ENCODE measurements around the gene BAZ2B.

BAZ2B gene

DNA sequence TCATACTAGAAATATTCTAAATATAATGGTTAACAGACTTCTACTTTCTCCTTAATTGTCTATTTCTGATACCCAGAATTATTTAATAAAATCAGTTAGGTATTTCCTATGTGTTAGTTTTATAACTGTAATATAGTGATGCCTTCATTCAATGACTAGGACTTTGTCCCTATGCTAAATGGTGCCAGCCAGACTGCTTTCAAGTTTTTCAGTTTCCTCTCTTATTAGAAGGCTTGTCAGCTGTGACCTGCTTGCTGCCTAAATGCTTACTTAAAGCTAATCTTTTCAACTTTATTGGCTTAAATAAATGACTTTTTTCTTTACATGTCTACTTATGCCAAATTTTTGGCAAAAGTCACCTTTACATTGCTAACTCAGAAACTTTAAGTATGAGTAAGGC lies 30.7 kb downstream of the BAZ2B start:
- TF ChIP-seq, protein P1, sequence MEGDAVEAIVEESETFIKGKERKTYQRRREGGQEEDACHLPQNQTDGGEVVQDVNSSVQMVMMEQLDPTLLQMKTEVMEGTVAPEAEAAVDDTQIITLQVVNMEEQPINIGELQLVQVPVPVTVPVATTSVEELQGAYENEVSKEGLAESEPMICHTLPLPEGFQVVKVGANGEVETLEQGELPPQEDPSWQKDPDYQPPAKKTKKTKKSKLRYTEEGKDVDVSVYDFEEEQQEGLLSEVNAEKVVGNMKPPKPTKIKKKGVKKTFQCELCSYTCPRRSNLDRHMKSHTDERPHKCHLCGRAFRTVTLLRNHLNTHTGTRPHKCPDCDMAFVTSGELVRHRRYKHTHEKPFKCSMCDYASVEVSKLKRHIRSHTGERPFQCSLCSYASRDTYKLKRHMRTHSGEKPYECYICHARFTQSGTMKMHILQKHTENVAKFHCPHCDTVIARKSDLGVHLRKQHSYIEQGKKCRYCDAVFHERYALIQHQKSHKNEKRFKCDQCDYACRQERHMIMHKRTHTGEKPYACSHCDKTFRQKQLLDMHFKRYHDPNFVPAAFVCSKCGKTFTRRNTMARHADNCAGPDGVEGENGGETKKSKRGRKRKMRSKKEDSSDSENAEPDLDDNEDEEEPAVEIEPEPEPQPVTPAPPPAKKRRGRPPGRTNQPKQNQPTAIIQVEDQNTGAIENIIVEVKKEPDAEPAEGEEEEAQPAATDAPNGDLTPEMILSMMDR (IDR thresholded peaks at IDR 0.05; ENCODE audit: control insufficient read depth, insufficient read depth, low read depth, low read length, missing control alignments), result no peak
- H3K4me3 ChIP-seq (ENCODE audit: control insufficient read depth, low read depth, low read length), result no peak overlapping the region
- no peak for DNase-seq (ENCODE audit: low read depth)

DNA sequence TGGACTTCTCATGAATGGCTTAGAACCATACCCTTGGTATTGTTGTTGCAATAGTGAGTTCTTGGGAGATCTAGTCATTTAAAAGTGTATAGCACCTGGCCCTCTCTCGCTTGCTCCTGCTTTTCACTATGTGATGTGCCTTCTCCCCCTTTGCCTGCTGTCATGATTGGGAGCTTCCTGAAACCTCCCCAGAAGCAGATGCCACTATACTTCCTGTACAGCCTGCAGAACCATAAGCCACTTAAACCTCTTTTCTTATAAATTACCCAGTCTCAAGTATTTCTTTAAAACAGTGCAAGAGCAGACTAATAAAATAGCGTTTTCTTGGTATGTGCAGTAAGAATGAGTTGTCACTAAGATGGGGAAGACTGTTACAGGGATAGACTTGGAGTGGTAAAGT lies 31.6 kb downstream of the BAZ2B start:
- no peak for DNase-seq (ENCODE audit: low read depth)
- no peak overlapping the region for H3K4me3 ChIP-seq (ENCODE audit: control insufficient read depth, low read depth, low read length)
- TF ChIP-seq, protein P1 (IDR thresholded peaks at IDR 0.05; ENCODE audit: control insufficient read depth, insufficient read depth, low read depth, low read length, missing control alignments), result no peak

DNA sequence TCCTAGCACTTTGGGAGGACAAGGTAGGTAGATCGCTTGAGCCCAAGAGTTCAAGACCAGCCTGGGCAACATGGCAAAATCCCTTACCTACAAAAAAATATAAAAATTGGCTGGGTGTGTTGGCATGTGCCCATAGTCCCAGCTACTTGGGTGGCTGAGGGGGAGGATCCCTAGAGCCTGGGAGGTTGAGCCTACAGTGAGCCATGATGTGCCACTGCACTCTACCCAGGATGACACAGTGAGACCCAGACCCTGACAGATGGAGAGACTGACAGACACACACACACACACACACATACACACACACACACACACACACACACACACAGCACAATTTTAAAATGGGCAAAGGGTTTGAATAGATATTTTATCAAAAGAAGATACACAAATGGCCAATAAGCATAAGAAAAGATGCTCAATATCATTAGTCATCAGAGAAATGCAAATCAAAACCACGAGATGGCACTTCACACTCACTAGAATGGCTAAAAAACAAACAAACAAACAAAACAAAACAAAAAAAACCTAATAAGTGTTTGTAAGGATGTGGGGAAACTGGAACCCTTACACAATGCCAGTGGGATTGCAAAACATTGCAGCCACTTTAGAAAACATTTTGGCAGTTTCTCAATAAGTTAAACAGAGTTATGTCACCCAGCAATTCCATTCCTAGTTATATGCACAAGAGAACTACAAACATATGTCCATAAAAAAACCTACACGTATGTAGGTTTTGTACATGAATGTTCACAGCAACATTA lies 42.3 kb downstream of the BAZ2B start:
- TF ChIP-seq, protein P1 (IDR thresholded peaks at IDR 0.05; ENCODE audit: control insufficient read depth, insufficient read depth, low read depth, low read length, missing control alignments), result no peak
- peak; percentile 57 for DNase-seq (ENCODE audit: low read depth)
- H3K4me3 ChIP-seq (ENCODE audit: control insufficient read depth, low read depth, low read length), result no peak overlapping the region

DNA sequence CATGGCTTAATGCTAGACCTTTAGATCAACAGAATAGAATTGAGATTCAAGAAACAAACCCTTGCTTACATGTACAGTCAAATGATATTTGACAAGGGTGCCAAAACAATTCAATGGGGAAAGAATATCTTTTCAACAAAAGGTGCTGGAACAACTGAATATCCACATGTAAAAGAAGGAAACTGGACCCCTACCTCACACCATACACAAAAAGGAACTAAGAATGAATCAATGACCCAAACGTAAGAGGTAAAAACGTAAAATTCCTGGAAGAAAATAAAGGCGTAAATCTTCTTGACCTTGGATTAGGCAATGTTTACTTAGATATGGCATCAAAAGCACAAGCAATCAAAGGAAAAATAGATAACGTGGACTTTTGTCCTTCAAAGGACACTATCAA lies 43.1 kb downstream of the BAZ2B start:
- TF ChIP-seq, protein P1 (IDR thresholded peaks at IDR 0.05; ENCODE audit: control insufficient read depth, insufficient read depth, low read depth, low read length, missing control alignments), result no peak
- DNase-seq (ENCODE audit: low read depth), result no peak

DNA sequence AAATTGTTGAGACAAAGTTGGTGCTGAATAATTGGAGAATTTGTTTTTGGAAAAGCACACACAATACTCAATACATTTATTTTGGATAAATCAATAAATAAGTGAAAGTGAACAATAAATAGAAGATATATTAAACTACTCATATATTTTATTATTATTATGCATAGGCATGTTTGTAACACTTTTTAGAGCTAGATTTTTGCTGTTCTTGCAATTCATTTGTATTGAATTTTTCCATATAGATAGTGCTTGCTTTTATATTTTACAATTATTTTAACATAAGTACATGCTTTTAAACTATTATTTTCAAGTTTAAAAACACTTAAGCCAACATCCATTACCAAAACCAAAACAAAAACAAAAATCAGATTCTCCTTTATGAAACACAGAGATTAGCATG lies 43.9 kb downstream of the BAZ2B start:
- no peak overlapping the region for H3K4me3 ChIP-seq (ENCODE audit: control insufficient read depth, low read depth, low read length)
- DNase-seq (ENCODE audit: low read depth), result no peak
- TF ChIP-seq, protein P1 (IDR thresholded peaks at IDR 0.05; ENCODE audit: control insufficient read depth, insufficient read depth, low read depth, low read length, missing control alignments), result no peak

More for the DNA sequence above, 43.1 kb downstream of the BAZ2B start:
- H3K4me3 ChIP-seq (ENCODE audit: control insufficient read depth, low read depth, low read length), result no peak overlapping the region

DNA sequence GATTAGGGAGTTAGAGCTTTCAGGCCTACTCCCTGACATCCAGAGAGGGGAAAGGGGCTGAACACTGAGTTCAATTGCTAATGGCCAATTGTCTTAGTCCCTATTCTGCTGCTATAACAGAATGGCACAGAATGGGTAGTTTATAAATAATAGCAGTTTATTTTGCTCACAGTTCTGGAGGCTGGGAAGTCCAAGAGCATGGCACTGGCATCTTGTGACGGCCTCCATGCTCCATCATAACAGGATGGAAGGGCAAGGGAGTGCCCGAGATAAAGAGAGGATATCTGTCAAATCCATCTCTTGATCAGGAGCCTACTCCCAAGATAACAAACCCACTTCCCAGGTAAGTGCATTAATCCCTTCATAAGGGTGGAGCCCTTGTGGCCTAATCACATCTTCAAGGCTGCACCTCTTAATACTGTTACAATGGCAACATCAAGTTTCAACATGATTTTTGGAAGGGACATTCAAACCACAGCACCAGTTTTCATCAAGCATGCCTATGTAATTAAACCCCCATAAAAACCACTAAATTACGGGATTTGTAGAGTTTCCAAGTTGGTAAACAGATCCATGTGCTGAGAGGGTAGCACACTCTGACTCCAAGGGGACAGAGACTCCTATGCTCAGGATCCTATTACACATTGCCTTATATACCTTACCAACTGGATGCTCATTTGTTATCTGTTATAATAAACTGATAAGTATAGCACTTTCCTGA lies 44.6 kb downstream of the BAZ2B start:
- TF ChIP-seq, protein P1 (IDR thresholded peaks at IDR 0.05; ENCODE audit: control insufficient read depth, insufficient read depth, low read depth, low read length, missing control alignments), result no peak
- DNase-seq (ENCODE audit: low read depth), result peak; percentile 14
- no peak overlapping the region for H3K4me3 ChIP-seq (ENCODE audit: control insufficient read depth, low read depth, low read length)

Measured in AG09309 (cell line).